Measurements from ENCODE around the gene SMYD3.

DNA sequence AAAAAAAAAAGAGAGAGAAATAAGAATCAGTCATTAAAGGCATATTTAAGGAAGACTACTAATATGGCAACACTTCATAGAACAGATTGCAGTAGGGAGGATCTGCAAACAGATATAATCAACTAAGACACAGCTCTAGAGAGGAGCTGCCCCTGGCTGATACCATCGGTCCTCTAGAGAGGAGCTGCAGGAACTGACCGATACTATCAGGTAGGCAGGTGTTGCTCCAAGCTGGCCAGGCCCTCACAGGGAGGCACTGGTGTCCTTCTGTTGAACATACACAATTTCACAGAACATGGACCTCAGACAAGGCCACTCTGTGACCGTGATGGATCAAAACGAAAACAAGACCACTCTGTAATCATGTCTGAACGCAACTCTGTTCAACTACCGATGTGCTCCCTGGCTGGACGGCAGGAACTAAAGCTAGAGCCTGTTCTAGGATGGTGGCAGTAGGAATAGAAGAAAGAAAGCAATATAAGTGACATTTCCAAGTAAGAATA lies 15.5 kb downstream of the SMYD3 start:
- TF ChIP-seq, protein P1, sequence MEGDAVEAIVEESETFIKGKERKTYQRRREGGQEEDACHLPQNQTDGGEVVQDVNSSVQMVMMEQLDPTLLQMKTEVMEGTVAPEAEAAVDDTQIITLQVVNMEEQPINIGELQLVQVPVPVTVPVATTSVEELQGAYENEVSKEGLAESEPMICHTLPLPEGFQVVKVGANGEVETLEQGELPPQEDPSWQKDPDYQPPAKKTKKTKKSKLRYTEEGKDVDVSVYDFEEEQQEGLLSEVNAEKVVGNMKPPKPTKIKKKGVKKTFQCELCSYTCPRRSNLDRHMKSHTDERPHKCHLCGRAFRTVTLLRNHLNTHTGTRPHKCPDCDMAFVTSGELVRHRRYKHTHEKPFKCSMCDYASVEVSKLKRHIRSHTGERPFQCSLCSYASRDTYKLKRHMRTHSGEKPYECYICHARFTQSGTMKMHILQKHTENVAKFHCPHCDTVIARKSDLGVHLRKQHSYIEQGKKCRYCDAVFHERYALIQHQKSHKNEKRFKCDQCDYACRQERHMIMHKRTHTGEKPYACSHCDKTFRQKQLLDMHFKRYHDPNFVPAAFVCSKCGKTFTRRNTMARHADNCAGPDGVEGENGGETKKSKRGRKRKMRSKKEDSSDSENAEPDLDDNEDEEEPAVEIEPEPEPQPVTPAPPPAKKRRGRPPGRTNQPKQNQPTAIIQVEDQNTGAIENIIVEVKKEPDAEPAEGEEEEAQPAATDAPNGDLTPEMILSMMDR (IDR thresholded peaks at IDR 0.05): no peak
- TF ChIP-seq EP300 (IDR thresholded peaks at IDR 0.05) (no peak), POLR2A (IDR thresholded peaks at IDR 0.05) (no peak)
